HG03575 (cell line): ENCODE data around the gene CAMTA1.

Experiments
- ATAC-seq: cut with Tn5 transposase; IDR thresholded peaks from one replicate; pipeline ENCODE4 v1.9.1; 2021; ENCODE audit not compliant: unreplicated experiment, insufficient number of reproducible peaks, low FRiP score; ENCODE audit errors: extremely low read depth

CAMTA1 gene

GRCh38 chr1:7656557-7657215 lies 871.4 kb downstream of the CAMTA1 start:
- ATAC-seq, result no peak

DNA sequence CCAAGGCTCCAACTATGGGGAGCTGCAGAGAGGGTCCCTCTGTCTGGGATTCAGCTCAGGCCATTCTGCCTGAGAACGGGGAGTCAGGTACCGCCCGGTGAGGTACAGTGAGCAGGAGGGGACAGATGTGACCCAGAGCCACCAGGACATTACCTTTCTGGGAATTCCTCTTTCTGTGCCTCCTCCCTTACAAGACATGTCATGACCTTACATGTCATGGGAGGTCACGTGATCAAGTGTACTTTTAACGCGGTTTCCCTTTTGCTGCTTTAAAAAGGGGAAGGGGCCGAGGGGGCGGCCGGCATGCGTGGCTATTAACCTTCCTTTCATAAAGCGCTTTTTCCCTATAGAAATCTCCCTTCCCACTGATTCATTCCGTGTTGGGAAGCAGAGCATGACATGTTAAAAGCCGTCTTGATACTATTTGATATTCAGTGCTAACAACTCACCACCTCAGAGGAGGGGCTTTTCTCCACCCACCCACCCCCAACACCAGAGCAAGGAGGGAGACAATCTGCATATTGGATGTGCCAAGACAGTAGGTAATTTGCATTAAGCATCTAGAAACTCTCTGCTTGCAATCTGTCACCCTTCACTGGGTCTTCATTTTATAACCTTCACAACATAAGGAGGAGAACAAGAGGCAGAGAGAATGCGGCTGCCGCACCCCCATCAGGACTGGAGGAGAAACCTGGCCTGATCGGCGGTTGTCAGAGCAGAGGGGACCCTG lies 872.2 kb downstream of the CAMTA1 start:
- no peak for ATAC-seq

GRCh38 chr1:7658099-7658498 lies 872.8 kb downstream of the CAMTA1 start:
- ATAC-seq, result no peak

GRCh38 chr1:7659514-7659913 lies 874.3 kb downstream of the CAMTA1 start:
- no peak for ATAC-seq

DNA sequence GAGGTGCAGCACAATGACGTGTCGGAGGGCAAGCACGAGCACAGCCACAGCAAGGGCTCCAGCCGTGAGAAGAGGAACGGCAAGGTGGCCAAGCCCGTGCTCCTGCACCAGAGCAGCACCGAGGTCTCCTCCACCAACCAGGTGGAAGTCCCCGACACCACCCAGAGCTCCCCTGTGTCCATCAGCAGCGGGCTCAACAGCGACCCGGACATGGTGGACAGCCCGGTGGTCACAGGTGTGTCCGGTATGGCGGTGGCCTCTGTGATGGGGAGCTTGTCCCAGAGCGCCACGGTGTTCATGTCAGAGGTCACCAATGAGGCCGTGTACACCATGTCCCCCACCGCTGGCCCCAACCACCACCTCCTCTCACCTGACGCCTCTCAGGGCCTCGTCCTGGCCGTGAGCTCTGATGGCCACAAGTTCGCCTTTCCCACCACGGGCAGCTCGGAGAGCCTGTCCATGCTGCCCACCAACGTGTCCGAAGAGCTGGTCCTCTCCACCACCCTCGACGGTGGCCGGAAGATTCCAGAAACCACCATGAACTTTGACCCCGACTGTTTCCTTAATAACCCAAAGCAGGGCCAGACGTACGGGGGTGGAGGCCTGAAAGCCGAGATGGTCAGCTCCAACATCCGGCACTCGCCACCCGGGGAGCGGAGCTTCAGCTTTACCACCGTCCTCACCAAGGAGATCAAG lies 878.3 kb downstream of the CAMTA1 start:
- no peak for ATAC-seq

GRCh38 chr1:7664147-7664892 lies 879.1 kb downstream of the CAMTA1 start:
- ATAC-seq, result no peak

- ATAC-seq, result no peak
Observed at GRCh38 chr1:7664893-7665250, 879.6 kb downstream of the CAMTA1 start.

GRCh38 chr1:7666249-7666648 lies 881.0 kb downstream of the CAMTA1 start:
- ATAC-seq, result no peak

DNA sequence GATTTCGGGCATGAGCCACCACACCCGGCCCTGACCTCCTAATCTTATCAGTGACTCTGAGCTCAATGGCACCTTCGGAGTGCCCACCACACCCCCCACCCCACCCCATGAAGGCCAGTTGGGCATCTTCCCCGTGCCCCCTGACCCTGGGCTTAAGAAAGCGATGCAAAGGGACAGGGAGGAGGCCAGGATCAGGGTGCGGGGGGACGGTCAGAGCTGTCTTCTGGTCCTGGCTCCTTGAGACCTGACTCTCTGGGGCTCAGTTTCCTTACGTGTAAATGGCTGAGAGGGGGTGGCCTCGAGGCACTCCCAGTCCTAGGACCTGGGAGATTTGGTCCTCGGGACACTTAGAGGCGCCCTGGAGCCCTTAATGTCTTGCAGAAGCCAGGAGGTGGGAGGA lies 881.9 kb downstream of the CAMTA1 start:
- no peak for ATAC-seq

DNA sequence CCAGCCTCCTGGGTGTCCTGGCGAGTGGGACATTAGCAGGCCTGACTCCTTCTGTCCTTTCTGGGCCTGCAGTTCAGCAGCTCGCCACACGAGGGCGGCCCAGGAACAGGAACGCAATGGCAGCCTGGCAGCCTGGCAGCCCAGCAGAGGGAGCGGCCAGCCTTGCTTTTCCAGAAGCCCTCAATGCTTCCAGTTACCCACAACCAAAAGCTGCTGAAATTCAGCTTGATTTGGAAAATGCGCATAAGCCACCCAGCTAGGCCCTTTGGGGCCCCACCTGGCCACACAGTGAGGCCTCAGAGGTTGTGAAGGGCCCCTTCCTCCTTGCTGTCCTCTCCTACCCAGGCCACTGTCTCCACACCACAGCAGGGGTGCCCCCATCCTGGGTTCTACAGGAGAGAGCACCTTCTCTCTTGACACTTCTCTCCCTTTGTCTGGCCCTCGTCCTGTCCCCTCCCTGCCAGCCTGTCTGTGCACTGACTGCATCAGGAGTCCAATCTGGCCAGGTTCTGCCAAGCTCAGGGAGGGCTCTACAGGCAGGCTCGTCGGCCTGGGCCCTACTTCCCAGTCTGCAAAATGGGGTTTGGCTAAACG lies 882.5 kb downstream of the CAMTA1 start:
- ATAC-seq, result no peak

DNA sequence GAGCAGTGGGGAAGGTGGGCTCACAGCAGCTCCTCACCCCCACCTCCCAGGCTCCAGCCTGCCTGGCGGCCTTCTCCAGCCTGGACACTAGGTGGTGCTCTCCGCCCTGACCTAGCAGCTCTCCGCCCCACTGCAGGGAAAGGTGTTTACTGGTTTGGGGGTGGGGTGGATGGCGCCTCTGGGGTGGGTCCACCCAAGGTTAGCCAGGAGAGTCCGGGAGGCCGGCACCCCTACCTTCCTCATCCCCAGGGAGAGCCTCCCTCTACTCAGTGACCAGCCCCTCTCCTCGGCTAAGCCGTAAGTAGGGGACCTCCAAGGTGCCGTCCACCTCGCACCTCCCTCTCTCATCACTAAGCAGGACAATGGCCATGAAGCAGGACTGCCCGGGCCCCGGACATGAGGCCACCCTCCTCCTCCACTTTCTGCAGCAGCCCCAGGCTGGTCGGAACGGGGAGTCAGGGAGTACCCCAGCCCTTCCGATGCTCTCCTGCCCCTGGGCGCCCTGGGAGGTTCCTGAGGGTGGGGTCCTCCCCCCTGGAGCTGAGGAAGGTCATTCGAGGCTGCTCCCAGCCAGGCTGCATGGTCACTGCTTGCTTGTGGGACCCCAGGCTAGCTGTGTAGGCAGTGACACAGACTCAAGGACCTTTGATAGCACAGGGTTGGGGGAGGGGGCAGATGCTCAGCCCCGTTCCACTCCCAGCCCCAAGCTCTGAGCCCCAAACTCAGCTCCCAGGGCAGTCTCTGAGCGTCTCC lies 884.5 kb downstream of the CAMTA1 start:
- ATAC-seq, result no peak

- ATAC-seq, result no peak
Observed at GRCh38 chr1:7670334-7671145, 885.3 kb downstream of the CAMTA1 start.

DNA sequence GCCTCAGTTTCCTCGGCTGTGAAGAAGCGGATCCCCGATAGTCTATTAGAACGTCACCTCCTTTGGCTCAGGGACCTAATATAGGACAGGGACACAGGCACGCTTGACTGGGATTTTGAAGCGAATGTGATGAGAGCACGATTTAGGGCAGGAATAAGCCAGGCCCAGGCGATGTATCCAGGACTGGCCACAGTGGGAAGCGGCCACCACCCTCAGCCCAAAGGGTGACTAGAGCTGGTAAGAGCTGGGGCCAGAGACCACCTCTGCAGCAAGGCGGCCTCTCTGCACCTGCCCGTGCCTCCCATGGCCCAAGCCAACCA lies 885.9 kb downstream of the CAMTA1 start:
- ATAC-seq, result no peak

- no peak for ATAC-seq
Observed at GRCh38 chr1:7671676-7672075, 886.4 kb downstream of the CAMTA1 start.

GRCh38 chr1:7672864-7673263 lies 887.6 kb downstream of the CAMTA1 start:
- ATAC-seq, result no peak

- no peak for ATAC-seq
Observed at GRCh38 chr1:7674972-7675371, 889.7 kb downstream of the CAMTA1 start.

DNA sequence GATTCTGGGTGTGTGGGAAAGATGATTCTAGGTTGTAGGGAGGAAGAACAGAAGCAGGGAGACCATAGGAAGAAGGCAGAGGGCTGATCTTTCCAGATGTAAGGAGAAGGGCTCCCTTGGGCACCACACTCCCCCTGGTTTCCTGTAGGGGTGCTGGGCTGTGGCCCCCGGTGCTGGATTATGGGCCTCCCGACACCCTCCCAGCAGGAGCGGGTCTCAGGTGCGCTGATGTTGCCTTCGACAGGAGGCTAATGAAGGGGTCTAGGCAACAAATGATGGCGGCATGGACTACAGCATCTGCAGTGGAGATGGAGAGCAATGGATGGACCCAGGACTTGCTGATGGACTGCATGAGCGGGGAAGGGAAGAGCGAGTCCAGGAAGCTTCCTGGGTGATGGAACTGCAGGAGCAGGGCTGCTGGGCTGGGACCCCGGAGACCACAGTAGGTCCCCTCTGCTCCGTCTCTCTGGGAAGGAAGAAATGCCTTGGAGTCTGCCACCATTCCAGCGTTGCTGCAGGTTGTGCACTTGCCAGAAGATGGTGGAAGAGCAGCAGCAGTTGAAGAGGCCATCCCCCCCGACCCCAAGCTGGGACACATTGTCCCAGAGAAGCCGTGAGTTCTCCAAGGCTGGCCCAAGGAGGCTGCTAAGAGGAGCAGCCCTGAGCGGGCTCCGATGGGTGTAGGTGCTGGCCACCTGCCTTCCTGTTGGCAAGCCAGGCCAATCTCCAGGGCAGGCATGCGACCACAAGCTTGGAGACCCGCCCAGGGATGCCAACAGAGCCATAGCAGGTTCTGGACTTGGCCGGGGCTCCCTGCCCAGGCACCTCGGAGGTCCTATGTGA lies 890.4 kb downstream of the CAMTA1 start:
- ATAC-seq, result no peak
